ENCODE measurements around the gene CCDC27.

DNA sequence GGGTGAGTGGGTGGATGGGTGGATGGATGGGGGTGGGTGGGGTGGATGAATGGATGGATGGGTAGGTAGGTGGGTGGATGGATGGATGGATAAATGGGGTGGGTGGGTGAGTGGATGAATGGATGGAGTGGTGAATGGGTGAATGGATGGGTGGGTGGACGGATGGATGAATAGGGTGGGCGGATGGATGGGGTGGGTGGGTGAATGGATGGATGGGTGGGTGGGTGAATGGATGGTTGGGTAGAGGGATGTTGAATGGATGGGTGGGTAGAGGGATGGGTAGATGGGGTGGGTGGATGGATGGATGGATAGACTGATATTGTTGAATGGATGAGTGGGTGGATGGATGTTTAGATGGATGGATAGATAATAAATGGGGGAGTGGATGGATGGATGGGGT is 26.9 kb upstream of the CCDC27 start:
- TF ChIP-seq GATA2 (IDR thresholded peaks at IDR 0.05; ENCODE audit: low read depth, low read length) (no peak), GATA3 (IDR thresholded peaks at IDR 0.05; ENCODE audit: low read depth, low read length) (no peak)

All from SH-SY5Y (cell line).